Body of pancreas (tissue), 4 donors: ENCODE measurements around the gene BMPER.

Experiments used
- POLR2A ChIP-seq, 3 donors: fragments of 450-650 bp; IDR thresholded peaks; one replicate each; pipeline ENCODE4 v1.6.1; 2016; ENCODE audit warnings: antibody characterized with exemption in 3 of 3, mild to moderate bottlenecking in 2 of 3
- TF ChIP-seq, protein P1 (sequence below), 7 experiments: fragments of 450-650 bp in 4 of 7; fragments of 200-600 bp in 3 of 7; sonication (generic) in 3 of 7; IDR thresholded peaks; one replicate each; pipeline ENCODE4 v1.5.1; 2016 to 2019; ENCODE audit warnings: antibody characterized with exemption in 7 of 7

- TF ChIP-seq, protein P1, sequence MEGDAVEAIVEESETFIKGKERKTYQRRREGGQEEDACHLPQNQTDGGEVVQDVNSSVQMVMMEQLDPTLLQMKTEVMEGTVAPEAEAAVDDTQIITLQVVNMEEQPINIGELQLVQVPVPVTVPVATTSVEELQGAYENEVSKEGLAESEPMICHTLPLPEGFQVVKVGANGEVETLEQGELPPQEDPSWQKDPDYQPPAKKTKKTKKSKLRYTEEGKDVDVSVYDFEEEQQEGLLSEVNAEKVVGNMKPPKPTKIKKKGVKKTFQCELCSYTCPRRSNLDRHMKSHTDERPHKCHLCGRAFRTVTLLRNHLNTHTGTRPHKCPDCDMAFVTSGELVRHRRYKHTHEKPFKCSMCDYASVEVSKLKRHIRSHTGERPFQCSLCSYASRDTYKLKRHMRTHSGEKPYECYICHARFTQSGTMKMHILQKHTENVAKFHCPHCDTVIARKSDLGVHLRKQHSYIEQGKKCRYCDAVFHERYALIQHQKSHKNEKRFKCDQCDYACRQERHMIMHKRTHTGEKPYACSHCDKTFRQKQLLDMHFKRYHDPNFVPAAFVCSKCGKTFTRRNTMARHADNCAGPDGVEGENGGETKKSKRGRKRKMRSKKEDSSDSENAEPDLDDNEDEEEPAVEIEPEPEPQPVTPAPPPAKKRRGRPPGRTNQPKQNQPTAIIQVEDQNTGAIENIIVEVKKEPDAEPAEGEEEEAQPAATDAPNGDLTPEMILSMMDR (IDR thresholded peaks at IDR 0.05): no peak
- no peak for TF ChIP-seq POLR2A (IDR thresholded peaks at IDR 0.05)
Observed at GRCh38 chr7:34145603-34146002, 240.3 kb downstream of the BMPER start.
